ENCODE measurements around the gene NGRN. TPM values are rescaled to one million over a fixed set of nuclear protein-coding genes. Genes with fewer than 3 reads are reported as not detected.

Gene NGRN
- total RNA-seq, 1 donor: 67.2 TPM

GRCh38 chr15:90223441-90224165 lies 41.9 kb upstream of the NGRN start:
- DNase-seq (ENCODE audit: low read depth): no peak
- no peak overlapping the region for H3K4me3 ChIP-seq (ENCODE audit: low read depth, low read length)
- no peak for TF ChIP-seq CTCF (IDR thresholded peaks at IDR 0.05; ENCODE audit: insufficient read depth, low read length)

GRCh38 chr15:90225047-90225446 lies 40.4 kb upstream of the NGRN start:
- TF ChIP-seq CTCF (IDR thresholded peaks at IDR 0.05; ENCODE audit: insufficient read depth, low read length): no peak
- DNase-seq (ENCODE audit: low read depth): no peak
- H3K4me3 ChIP-seq (ENCODE audit: low read depth, low read length): no peak overlapping the region

GRCh38 chr15:90225504-90226234 lies 39.8 kb upstream of the NGRN start:
- no peak for DNase-seq (ENCODE audit: low read depth)
- no peak for TF ChIP-seq CTCF (IDR thresholded peaks at IDR 0.05; ENCODE audit: insufficient read depth, low read length)
- no peak overlapping the region for H3K4me3 ChIP-seq (ENCODE audit: low read depth, low read length)

- no peak for DNase-seq (ENCODE audit: low read depth)
- H3K4me3 ChIP-seq (ENCODE audit: low read depth, low read length): no peak overlapping the region
- TF ChIP-seq CTCF (IDR thresholded peaks at IDR 0.05; ENCODE audit: insufficient read depth, low read length): no peak
Measured at GRCh38 chr15:90227336-90227735, 38.1 kb upstream of the NGRN start.

GRCh38 chr15:90227816-90228772 lies 37.4 kb upstream of the NGRN start:
- H3K4me3 ChIP-seq (ENCODE audit: low read depth, low read length): no peak overlapping the region
- no peak for TF ChIP-seq CTCF (IDR thresholded peaks at IDR 0.05; ENCODE audit: insufficient read depth, low read length)
- DNase-seq (ENCODE audit: low read depth): no peak

- no peak for TF ChIP-seq CTCF (IDR thresholded peaks at IDR 0.05; ENCODE audit: insufficient read depth, low read length)
- no peak for DNase-seq (ENCODE audit: low read depth)
- H3K4me3 ChIP-seq (ENCODE audit: low read depth, low read length): no peak overlapping the region
Measured at GRCh38 chr15:90228960-90229359, 36.5 kb upstream of the NGRN start.
